ENCODE results near the gene EBI3.
A peak's percentile ranks its signal among the peaks of the same experiment; 100 is the strongest.

GRCh38 chr19:4182084-4182810, 47.1 kb upstream of the EBI3 start, which contains the start of the genes ANKRD24 and SIRT6:
- TF ChIP-seq POLR2A (IDR thresholded peaks at IDR 0.05) = peak in 3 of 4 donors; percentile 34 to 75 (median 38)
- TF ChIP-seq CTCF (IDR thresholded peaks at IDR 0.05) = peak in 2 of 6 experiments; percentile 5 to 47
